Osteocyte (in vitro differentiated cells): Measurements from ENCODE around the gene ARHGAP42. TPM values are rescaled to one million over a fixed set of nuclear protein-coding genes. Genes with fewer than 3 reads are reported as not detected.

Experiments
- DNase-seq: peaks from one replicate; pipeline ENCODE4 v3.0.0; 2021; ENCODE audit warnings: mixed read lengths; ENCODE audit not compliant: unreplicated experiment; ENCODE audit errors: extremely low spot score
- H3K27ac Mint-ChIP-seq: one replicate; pipeline ENCODE4 v1.8.0; 2021; ENCODE audit warnings: mild to moderate bottlenecking, mixed read lengths; ENCODE audit not compliant: unreplicated experiment
- H3K27me3 Mint-ChIP-seq: one replicate; pipeline ENCODE4 v1.8.0; 2021; ENCODE audit warnings: mixed read lengths; ENCODE audit not compliant: unreplicated experiment
- H3K36me3 Mint-ChIP-seq: one replicate; pipeline ENCODE4 v1.8.0; 2021; ENCODE audit warnings: mixed read lengths; ENCODE audit not compliant: unreplicated experiment
- H3K4me1 Mint-ChIP-seq: one replicate; pipeline ENCODE4 v1.8.0; 2021; ENCODE audit warnings: mixed read lengths; ENCODE audit not compliant: unreplicated experiment
- H3K4me3 Mint-ChIP-seq: one replicate; pipeline ENCODE4 v1.8.0; 2021; ENCODE audit warnings: mild to moderate bottlenecking, moderate library complexity, mixed read lengths; ENCODE audit not compliant: unreplicated experiment
- H3K9me3 Mint-ChIP-seq: one replicate; pipeline ENCODE4 v1.8.0; 2021; ENCODE audit warnings: mixed read lengths; ENCODE audit not compliant: unreplicated experiment
- total RNA-seq: library from RNA; stranded (reverse); gene quantifications from 2 replicates; pipeline ENCODE4 v1.2.1, GENCODE V29; 2021
- TF ChIP-seq, protein P1 (sequence below): fragments of 200-600 bp; sonication (generic); IDR thresholded peaks from 2 replicates; pipeline ENCODE4 v1.5.0; 2021; ENCODE audit warnings: antibody characterized with exemption, mild to moderate bottlenecking, moderate library complexity

The ARHGAP42 gene
- total RNA-seq, 1 donor from 2014 or later, result 12.7 TPM

- Mint-ChIP-seq H3K27ac (peak overlapping the region; percentile 82), H3K4me3 (peak overlapping the region; percentile 8), H3K4me1 (peaks cover 28% of the 10 kb centered on the region), H3K9me3 (no peaks in the 10 kb centered on the region), H3K27me3 (no peaks in the 10 kb centered on the region), H3K36me3 (no peaks in the 10 kb centered on the region)
- TF ChIP-seq, protein P1, sequence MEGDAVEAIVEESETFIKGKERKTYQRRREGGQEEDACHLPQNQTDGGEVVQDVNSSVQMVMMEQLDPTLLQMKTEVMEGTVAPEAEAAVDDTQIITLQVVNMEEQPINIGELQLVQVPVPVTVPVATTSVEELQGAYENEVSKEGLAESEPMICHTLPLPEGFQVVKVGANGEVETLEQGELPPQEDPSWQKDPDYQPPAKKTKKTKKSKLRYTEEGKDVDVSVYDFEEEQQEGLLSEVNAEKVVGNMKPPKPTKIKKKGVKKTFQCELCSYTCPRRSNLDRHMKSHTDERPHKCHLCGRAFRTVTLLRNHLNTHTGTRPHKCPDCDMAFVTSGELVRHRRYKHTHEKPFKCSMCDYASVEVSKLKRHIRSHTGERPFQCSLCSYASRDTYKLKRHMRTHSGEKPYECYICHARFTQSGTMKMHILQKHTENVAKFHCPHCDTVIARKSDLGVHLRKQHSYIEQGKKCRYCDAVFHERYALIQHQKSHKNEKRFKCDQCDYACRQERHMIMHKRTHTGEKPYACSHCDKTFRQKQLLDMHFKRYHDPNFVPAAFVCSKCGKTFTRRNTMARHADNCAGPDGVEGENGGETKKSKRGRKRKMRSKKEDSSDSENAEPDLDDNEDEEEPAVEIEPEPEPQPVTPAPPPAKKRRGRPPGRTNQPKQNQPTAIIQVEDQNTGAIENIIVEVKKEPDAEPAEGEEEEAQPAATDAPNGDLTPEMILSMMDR, result no peak
- DNase-seq, result no peak
Observed at GRCh38 chr11:100719809-100720221, 32.7 kb downstream of the ARHGAP42 start.

DNA sequence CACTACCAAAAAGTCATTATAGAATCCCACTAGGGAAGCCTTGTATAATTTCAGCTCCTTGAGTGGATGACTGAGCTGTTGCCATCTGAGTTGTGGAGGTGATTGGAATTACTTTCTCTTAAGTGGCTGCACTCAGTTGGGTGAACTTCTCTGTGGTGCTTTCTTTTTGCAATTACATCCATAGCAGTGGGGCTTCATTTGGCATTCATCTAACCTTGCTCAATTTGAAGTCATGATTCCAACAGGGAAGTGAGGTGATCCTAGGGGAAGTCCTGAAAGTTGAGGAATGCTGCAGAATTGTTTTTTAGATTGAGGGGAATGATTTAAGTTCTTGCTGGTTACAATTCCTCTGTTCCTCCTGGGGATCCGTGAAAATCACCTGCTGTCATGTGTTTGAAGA lies 39.6 kb downstream of the ARHGAP42 start:
- Mint-ChIP-seq H3K27ac (no peak overlapping the region), H3K4me1 (peaks cover 4% of the 10 kb centered on the region), H3K36me3 (no peaks in the 10 kb centered on the region), H3K4me3 (no peak overlapping the region), H3K27me3 (no peaks in the 10 kb centered on the region), H3K9me3 (no peaks in the 10 kb centered on the region)
- TF ChIP-seq, protein P1, result no peak
- DNase-seq, result no peak

GRCh38 chr11:100727410-100727809 lies 40.3 kb downstream of the ARHGAP42 start:
- no peak overlapping the region for H3K27ac Mint-ChIP-seq
- no peak for DNase-seq
- H3K36me3 Mint-ChIP-seq, result no peaks in the 10 kb centered on the region
- H3K9me3 Mint-ChIP-seq, result no peaks in the 10 kb centered on the region
- no peaks in the 10 kb centered on the region for H3K27me3 Mint-ChIP-seq
- TF ChIP-seq, protein P1, result no peak
- peaks cover 4% of the 10 kb centered on the region for H3K4me1 Mint-ChIP-seq
- no peak overlapping the region for H3K4me3 Mint-ChIP-seq

DNA sequence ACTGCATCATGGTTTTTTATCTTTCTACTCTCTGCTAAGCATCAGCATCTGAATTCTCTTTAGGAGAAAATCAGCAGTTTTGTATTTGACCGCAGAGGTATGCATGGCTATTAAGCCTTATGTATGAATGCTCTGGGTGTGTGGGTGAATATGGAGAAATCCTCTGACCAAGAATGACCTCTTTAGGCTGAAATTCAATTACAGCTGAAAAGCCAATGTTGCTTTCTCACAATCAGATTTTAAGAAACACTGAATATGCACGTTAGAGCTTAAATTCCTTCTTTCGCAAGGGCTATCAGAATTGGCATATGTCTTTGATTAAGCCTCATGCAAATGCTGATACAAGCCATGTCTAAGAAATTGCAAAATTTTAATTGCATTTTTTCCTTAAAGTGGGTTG lies 43.2 kb downstream of the ARHGAP42 start:
- TF ChIP-seq, protein P1, result no peak
- Mint-ChIP-seq H3K27ac (no peak overlapping the region), H3K4me1 (peaks cover 12% of the 10 kb centered on the region), H3K27me3 (no peaks in the 10 kb centered on the region), H3K36me3 (peaks cover 3% of the 10 kb centered on the region), H3K4me3 (no peak overlapping the region), H3K9me3 (no peaks in the 10 kb centered on the region)
- DNase-seq, result no peak

DNA sequence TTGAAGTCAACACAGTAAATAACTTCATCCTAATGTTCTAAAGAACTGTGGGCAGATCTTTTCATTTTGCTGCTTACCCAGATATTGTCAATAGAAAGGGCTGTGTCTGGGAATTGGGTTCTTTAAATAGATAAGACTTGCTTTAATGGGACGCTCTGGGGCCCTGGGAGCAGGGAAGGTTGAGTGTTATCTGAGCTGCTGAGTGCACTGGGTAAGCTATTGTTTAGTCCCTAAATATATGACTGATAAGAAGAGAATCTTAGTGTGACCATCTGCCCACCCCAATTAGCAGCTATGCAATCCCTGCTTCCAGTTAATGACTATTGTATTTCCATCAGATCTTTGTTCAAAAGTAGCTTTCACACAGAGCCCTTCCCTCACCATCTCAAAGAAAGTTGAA lies 44.4 kb downstream of the ARHGAP42 start:
- Mint-ChIP-seq H3K27ac (no peak overlapping the region), H3K9me3 (no peaks in the 10 kb centered on the region), H3K4me3 (no peak overlapping the region), H3K27me3 (no peaks in the 10 kb centered on the region), H3K36me3 (peaks cover 3% of the 10 kb centered on the region), H3K4me1 (peaks cover 22% of the 10 kb centered on the region)
- TF ChIP-seq, protein P1, result no peak
- no peak for DNase-seq
